PC-3 (cell line): ENCODE measurements around the gene SLC26A11. TPM values are rescaled to one million over a fixed set of nuclear protein-coding genes. Genes with fewer than 3 reads are reported as not detected.

Source experiments
- ATAC-seq: fragments of 200-7000 bp; cut with Tn5 transposase; 2 replicates; pipeline ENCODE4 v1.9.1; 2020; ENCODE audit warnings: mild to moderate bottlenecking, moderate library complexity
- BruUV-seq: library from RNA; stranded (reverse); fragments of 400-500 nt; replicated peaks from 2 replicates; lab custom pipeline; 2021; lab: Mats Ljungman, UMichigan
- CTCF ChIA-PET: fragments of 300-600 bp; sonication (Branson Sonifier 250); formaldehyde crosslinking; loops from one replicate; lab custom pipeline; 2022; ENCODE audit warnings: antibody characterized with exemption; lab: Charles Lee
- POLR2A ChIA-PET: fragments of 300-600 bp; sonication (Branson Sonifier 250); formaldehyde crosslinking; loops from one replicate; lab custom pipeline; 2022; ENCODE audit warnings: antibody characterized with exemption; ENCODE audit not compliant: unreplicated experiment; lab: Charles Lee
- DNase-seq: peaks from one replicate; pipeline ENCODE4 v3.0.0-alpha.2; 2015
- H2AFZ ChIP-seq: fragments of 300-600 bp; sonication (generic); 2 replicates; pipeline ENCODE4 v1.6.0; 2016; ENCODE audit warnings: antibody characterized with exemption, low read length
- H3F3A ChIP-seq: fragments of 300-600 bp; sonication (generic); one replicate; pipeline ENCODE4 v1.6.0; 2017; ENCODE audit warnings: antibody characterized with exemption, low read length, control low read depth, mild to moderate bottlenecking; ENCODE audit not compliant: unreplicated experiment
- H3K27ac ChIP-seq: fragments of 300-600 bp; sonication (generic); 2 replicates; pipeline ENCODE4 v1.5.1; 2016; ENCODE audit warnings: mild to moderate bottlenecking, low read length
- H3K27me3 ChIP-seq: fragments of 300-600 bp; sonication (generic); 2 replicates; pipeline ENCODE4 v1.6.1; 2016; ENCODE audit warnings: low read length, mixed read lengths
- H3K36me3 ChIP-seq: fragments of 300-600 bp; sonication (generic); 2 replicates; pipeline ENCODE4 v1.6.1; 2016; ENCODE audit warnings: low read depth, mixed run types, low read length, mixed read lengths
- H3K4me1 ChIP-seq: fragments of 300-600 bp; sonication (generic); 2 replicates; pipeline ENCODE4 v1.5.1; 2016; ENCODE audit warnings: low read length; ENCODE audit not compliant: insufficient read depth
- H3K4me2 ChIP-seq: fragments of 300-600 bp; sonication (generic); 2 replicates; pipeline ENCODE4 v1.6.0; 2016; ENCODE audit warnings: low read length
- H3K4me3 ChIP-seq: fragments of 300-600 bp; sonication (generic); 2 replicates; pipeline ENCODE4 v1.5.1; 2016; ENCODE audit warnings: mild to moderate bottlenecking, low read length, mixed read lengths
- H3K79me2 ChIP-seq: fragments of 300-600 bp; sonication (generic); 2 replicates; pipeline ENCODE4 v1.6.1; 2017; ENCODE audit warnings: low read length, mixed read lengths
- H3K9ac ChIP-seq: fragments of 300-600 bp; sonication (generic); 2 replicates; pipeline ENCODE4 v1.6.0; 2016; ENCODE audit warnings: mild to moderate bottlenecking, low read length
- H3K9me2 ChIP-seq: fragments of 300-600 bp; sonication (generic); replicated peaks from 2 replicates; pipeline ENCODE4 v1.6.1; 2016; ENCODE audit warnings: mixed run types, low read length, mixed read lengths
- H3K9me3 ChIP-seq: fragments of 300-600 bp; sonication (generic); 2 replicates; pipeline ENCODE4 v1.6.1; 2016; ENCODE audit warnings: low read length, mixed read lengths
- H4K20me1 ChIP-seq: fragments of 300-600 bp; sonication (generic); 2 replicates; pipeline ENCODE4 v1.6.1; 2016; ENCODE audit warnings: low read length, mixed read lengths
- EZH2 ChIP-seq: fragments of 300-600 bp; sonication (generic); IDR thresholded peaks from one replicate; pipeline ENCODE4 v1.6.1; 2017; ENCODE audit warnings: antibody characterized with exemption, mild to moderate bottlenecking, low read length; ENCODE audit not compliant: unreplicated experiment
- EZH2phosphoT487 ChIP-seq: fragments of 300-600 bp; sonication (generic); IDR thresholded peaks from 2 replicates; pipeline ENCODE4 v1.6.1; 2018; ENCODE audit warnings: mild to moderate bottlenecking, antibody characterized with exemption, low read length, borderline replicate concordance
- intact Hi-C: fragments of 100-400 bp; cut with micrococcal nuclease; formaldehyde crosslinking; loops from 2 replicates; pipeline ENCODE4 v1.9.0; 2023
- total RNA-seq: library from RNA; depleted of rRNA; stranded (reverse); fragments of >200 nt; gene quantifications from 2 replicates; pipeline ENCODE4 v1.2.3, GENCODE V29; 2014
- TF ChIP-seq, protein P1 (sequence below): fragments of 300-600 bp; sonication (generic); conservative IDR thresholded peaks from 2 replicates; pipeline ENCODE4 v1.5.1; 2017; ENCODE audit warnings: antibody characterized with exemption, low read depth, mild to moderate bottlenecking, low read length

SLC26A11 gene
- total RNA-seq, 1 experiment from 2014 or later: 18.4 TPM

DNA sequence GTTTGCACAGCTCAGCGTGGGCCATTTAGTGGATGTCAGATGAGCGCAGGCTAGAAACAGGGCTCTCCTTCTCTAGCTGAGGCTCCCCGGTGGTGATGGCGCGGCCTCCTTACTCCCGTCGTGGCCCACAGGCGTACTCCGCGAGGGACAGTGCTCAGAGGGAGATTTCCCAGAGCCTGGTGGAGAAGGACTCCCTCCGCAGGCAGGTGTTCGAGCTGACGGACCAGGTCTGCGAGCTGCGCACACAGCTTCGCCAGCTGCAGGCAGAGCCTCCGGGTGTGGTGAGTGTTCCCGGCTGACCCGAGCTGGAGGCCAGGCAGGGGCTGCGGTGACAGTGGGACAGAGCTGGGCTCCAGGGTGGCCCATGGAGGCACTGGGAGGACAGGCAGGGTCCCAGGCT, 29.0 kb upstream of the SLC26A11 start:
- no peaks in the 10 kb centered on the region for H3K27me3 ChIP-seq
- DNase-seq (no peak), ATAC-seq (no peak)
- H3K4me3 ChIP-seq: no peak overlapping the region
- no peaks in the 10 kb centered on the region for H3F3A ChIP-seq
- POLR2A ChIA-PET: interaction anchor here (0.6 kb wide), 1 partner anchor 90 kb away, joined by 4 read pairs; the partner anchor contains the start of gene GAA
- H3K9me2 ChIP-seq: no peaks in the 10 kb centered on the region
- CTCF ChIA-PET: no interaction called here
- H3K79me2 ChIP-seq: no peaks in the 10 kb centered on the region
- H3K4me2 ChIP-seq: no peak overlapping the region
- no peaks in the 10 kb centered on the region for H4K20me1 ChIP-seq
- H3K27ac ChIP-seq: no peak overlapping the region
- TF ChIP-seq, protein P1, sequence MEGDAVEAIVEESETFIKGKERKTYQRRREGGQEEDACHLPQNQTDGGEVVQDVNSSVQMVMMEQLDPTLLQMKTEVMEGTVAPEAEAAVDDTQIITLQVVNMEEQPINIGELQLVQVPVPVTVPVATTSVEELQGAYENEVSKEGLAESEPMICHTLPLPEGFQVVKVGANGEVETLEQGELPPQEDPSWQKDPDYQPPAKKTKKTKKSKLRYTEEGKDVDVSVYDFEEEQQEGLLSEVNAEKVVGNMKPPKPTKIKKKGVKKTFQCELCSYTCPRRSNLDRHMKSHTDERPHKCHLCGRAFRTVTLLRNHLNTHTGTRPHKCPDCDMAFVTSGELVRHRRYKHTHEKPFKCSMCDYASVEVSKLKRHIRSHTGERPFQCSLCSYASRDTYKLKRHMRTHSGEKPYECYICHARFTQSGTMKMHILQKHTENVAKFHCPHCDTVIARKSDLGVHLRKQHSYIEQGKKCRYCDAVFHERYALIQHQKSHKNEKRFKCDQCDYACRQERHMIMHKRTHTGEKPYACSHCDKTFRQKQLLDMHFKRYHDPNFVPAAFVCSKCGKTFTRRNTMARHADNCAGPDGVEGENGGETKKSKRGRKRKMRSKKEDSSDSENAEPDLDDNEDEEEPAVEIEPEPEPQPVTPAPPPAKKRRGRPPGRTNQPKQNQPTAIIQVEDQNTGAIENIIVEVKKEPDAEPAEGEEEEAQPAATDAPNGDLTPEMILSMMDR: no peak
- TF ChIP-seq EZH2 (no peak), EZH2phosphoT487 (no peak)
- no peaks in the 10 kb centered on the region for H3K36me3 ChIP-seq
- no peak overlapping the region for H2AFZ ChIP-seq
- BruUV-seq: no TSS peak
- H3K4me1 ChIP-seq: peaks cover 13% of the 10 kb centered on the region
- no peaks in the 10 kb centered on the region for H3K9me3 ChIP-seq
- intact Hi-C loops: no loop called here
- no peak overlapping the region for H3K9ac ChIP-seq

DNA sequence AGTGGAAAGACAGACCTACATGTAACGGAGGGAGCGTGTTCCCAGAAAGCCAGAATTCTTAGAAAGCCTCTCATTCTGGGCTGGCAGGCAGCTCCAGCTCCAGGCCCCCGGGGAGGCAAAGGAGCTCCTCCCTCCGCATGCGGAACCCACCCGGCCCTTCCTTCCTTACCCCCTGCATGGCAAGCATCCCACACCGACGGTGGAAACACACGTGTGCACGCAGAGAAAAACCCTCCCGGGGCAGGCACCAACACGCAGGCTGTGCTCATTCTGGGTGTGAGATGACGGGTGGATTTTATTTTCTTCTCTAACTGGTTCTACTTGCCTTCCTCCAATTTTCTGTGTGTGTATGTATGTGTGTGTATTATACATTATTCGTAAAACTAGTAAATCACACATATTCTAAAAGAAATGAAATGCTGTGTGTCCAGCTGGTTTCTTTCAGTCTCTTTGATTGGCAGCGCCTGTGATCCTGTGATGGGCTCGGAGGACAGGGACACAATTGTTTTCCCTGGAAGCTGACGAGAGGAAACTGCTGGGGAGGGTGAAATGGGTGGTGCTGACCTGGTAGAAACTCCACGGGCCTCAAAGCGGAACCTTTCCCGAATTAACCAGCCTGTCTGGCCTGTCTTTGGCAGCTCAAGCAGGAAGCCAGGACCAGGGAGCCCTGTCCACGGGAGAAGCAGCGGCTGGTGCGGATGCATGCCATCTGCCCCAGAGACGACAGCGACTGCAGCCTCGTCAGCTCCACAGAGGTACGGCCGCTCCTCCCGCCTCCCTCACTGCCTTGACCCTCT, 28.2 kb upstream of the SLC26A11 start:
- Histone ChIP-seq H2AFZ (no peak overlapping the region), H3F3A (no peaks in the 10 kb centered on the region), H3K36me3 (no peaks in the 10 kb centered on the region), H3K4me2 (no peak overlapping the region), H3K4me3 (no peak overlapping the region), H3K4me1 (peaks cover 11% of the 10 kb centered on the region), H3K79me2 (no peaks in the 10 kb centered on the region), H3K9me2 (no peaks in the 10 kb centered on the region), H3K9me3 (no peaks in the 10 kb centered on the region), H4K20me1 (no peaks in the 10 kb centered on the region), H3K9ac (no peak overlapping the region), H3K27me3 (no peaks in the 10 kb centered on the region), H3K27ac (no peak overlapping the region)
- ChIA-PET POLR2A (no interaction called here), CTCF (no interaction called here)
- no peak for TF ChIP-seq EZH2
- TF ChIP-seq EZH2phosphoT487: no peak
- TF ChIP-seq, protein P1: no peak
- DNase-seq: no peak
- ATAC-seq: no peak
- BruUV-seq: no TSS peak
- intact Hi-C loops: no loop called here

DNA sequence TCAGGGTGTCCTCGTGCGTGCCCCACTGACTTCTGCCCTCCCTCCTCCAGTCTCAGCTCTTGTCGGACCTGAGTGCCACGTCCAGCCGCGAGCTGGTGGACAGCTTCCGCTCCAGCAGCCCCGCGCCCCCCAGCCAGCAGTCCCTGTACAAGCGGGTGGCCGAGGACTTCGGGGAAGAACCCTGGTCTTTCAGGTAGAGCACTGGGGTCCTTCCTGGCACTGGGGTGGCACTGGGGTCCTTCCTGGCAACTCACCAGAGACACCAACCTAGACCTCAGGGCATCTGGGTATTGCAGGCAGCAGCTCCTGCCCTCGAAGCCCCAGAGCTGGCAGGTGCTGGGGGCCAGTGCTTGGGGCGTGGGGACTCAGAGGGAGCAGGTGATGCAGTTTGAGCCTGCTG, 25.1 kb upstream of the SLC26A11 start:
- no peak overlapping the region for H3K9ac ChIP-seq
- DNase-seq (no peak), ATAC-seq (no peak)
- no peaks in the 10 kb centered on the region for H3K36me3 ChIP-seq
- BruUV-seq: no TSS peak
- no peak overlapping the region for H3K4me3 ChIP-seq
- no peaks in the 10 kb centered on the region for H3K27me3 ChIP-seq
- no peak overlapping the region for H3K27ac ChIP-seq
- ChIA-PET POLR2A (no interaction called here), CTCF (interaction anchor here (0.8 kb wide), 1 partner anchor 49 kb away, joined by 4 read pairs; no protein-coding TSS in a partner anchor)
- no peak for TF ChIP-seq EZH2
- no peak for TF ChIP-seq EZH2phosphoT487
- TF ChIP-seq, protein P1: no peak
- no peak overlapping the region for H3K4me2 ChIP-seq
- H3F3A ChIP-seq: no peaks in the 10 kb centered on the region
- H3K4me1 ChIP-seq: no peaks in the 10 kb centered on the region
- intact Hi-C loops: no loop called here
- no peaks in the 10 kb centered on the region for H4K20me1 ChIP-seq
- H3K9me2 ChIP-seq: no peaks in the 10 kb centered on the region
- H3K9me3 ChIP-seq: no peaks in the 10 kb centered on the region
- H3K79me2 ChIP-seq: no peaks in the 10 kb centered on the region
- H2AFZ ChIP-seq: no peak overlapping the region
